UCSD-AML1 (cell line): ENCODE results near the gene GRK5.
"Not testable (repeated sequence)": the region's sequence is repeated elsewhere in the genome, so short reads cannot be mapped to it uniquely, and the experiment has no call there.

Experiments
- DNase-seq: peaks from one replicate; lab custom pipeline; 2025; ENCODE audit not compliant: unreplicated experiment; lab: John Stamatoyannopoulos, UW

GRK5 gene

DNA sequence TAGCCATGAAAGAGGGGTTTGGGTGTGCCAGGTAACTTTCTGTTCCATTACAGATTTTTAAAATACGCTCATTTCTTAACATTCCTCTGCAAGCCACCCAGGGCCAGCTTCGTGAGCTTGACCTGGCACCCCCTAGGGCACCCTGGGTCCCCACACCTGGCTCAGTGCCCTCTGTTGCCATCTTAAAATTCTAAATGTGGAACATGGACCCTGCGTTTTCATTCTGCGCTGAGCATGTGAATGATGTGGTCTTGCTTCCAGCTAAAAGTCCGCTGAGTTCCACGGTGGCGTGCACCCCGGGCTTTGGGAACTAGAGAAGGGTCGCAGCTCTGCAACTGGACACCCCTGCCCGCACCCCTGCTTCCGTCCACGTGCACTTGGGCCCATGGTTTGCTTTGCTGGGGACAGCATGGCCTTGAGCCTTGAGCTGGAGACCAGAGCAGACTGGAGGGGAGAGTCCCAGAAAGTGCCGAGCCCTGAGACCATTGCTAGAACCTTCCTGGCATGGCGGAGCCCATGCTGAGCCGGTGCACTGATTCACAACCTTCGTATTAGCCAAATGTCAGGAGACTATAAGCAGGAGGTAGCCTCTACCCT, 244.0 kb downstream of the GRK5 start:
- DNase-seq: no peak

DNA sequence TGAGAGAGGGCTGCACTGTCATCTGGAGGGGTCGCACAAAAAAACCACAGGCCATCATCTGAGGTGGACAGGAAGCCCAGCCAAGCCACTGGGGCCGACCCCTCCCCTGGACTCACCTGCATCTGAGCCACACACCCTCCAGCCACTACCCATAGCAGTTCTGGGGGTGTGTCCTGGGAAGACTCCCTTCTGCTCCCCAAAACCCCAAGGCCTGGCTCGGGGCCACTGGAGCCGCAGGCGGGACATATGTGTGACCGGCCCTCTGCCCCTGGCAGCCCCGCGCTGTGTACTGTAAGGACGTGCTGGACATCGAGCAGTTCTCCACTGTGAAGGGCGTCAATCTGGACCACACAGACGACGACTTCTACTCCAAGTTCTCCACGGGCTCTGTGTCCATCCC, 245.0 kb downstream of the GRK5 start:
- DNase-seq: no peak

DNA sequence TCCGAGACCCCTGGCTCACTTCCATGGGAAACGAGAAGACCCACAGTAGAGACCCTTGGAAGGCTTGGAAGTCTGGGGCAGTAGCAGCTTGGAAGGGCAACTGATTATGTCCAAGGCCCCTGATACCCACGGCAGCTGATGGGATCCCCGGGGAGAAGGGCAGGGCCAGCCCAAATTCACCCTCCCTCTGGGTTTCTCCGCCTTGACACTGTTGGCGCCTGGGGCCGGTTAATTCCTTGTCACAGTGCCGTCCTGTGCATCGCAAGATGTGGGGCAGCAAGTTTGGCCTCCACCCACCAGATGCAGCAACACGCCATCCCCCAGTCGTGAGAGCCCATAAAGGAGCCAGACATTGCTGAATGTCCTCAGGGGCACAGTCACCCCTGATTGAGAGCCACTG, 245.9 kb downstream of the GRK5 start:
- no peak for DNase-seq

DNA sequence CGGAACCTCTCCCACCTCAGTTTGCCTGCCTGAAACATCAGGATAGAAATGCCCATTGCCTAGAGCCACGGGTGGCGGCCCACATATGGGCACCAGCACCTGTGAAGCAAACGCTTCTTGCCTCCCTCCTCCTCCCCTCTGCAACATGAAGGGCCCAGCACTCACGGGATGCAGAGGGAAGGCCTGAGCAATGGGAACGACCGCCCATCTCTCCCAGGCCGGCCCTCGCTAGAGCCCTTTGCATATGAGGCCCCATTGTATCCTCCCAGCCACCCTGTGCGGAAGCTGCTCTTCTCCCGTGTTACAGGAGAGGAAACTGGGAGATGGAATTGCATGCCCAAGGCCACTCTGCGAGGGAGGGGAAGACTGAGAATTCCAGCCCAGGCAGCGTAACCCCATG, 246.9 kb downstream of the GRK5 start:
- no peak for DNase-seq

DNA sequence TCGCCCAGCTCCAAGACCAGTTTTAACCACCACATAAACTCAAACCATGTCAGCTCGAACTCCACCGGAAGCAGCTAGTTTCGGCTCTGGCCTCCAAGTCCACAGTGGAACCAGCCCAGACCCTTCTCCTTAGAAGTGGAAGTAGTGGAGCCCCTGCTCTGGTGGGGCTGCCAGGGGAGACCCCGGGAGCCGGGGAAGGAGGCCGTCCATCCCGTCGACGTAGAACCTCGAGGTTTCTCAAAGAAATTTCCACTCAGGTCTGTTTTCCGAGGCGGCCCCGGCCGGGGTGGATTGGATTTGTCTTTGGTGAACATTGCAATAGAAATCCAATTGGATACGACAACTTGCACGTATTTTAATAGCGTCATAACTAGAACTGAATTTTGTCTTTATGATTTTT, 247.6 kb downstream of the GRK5 start:
- no peak for DNase-seq

DNA sequence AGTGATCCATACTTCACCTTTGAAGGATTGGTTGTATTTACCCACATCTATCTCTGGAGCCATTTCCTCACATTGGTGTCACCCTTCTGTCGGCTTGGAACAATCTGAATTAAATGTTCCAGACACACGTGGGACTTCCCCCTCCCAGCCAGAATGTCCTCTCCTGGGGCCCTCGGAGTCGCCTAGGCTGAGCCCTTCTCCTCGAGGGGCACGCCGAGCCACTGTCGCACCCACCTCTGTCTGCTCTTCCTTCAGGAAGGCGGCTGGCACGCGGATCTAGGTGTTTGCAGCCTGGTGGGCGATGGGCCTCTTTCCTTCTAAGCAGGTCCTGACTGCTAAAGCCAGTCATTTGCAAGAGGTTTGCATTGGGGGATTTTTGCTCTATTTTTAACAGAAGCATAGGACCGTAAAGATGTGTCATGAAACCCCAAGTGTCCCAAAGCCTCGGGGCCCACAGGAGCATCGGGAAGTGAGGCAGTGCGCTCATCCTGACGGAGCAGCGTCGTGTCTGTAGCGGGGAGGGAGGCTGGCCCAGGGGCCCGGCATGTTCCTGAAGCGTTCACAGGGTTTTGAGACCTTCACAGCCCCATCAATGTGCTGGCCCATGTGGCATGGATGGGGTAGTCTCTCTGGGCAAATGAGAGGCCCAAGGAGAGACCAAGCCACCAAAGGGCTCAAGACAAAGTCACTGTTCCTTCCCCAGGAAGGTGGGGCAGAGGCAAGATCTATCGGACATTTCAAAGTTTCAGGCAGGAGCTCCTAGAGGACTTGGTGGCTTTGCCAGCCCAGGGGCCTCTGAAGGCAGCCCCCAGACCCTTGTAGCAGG, 248.5 kb downstream of the GRK5 start:
- no peak for DNase-seq

DNA sequence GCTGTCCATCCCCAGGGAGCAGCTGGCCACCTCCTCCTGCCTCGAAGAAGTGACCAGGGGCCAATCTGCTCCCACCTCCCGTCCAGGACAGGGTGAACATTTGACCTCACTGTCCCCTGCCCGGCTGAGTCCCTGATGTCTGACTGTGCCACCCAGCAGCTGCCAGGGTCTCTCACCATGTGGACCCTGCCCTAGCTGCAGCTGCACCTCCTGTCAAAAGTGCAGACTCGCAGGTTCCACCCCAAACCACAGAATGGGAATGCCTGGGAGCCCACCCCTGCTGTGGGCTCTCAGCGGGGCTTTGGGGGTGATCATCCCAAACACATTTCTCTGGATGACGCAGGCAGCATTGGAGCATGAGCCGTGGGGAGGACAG, 249.1 kb downstream of the GRK5 start:
- DNase-seq: no peak

DNA sequence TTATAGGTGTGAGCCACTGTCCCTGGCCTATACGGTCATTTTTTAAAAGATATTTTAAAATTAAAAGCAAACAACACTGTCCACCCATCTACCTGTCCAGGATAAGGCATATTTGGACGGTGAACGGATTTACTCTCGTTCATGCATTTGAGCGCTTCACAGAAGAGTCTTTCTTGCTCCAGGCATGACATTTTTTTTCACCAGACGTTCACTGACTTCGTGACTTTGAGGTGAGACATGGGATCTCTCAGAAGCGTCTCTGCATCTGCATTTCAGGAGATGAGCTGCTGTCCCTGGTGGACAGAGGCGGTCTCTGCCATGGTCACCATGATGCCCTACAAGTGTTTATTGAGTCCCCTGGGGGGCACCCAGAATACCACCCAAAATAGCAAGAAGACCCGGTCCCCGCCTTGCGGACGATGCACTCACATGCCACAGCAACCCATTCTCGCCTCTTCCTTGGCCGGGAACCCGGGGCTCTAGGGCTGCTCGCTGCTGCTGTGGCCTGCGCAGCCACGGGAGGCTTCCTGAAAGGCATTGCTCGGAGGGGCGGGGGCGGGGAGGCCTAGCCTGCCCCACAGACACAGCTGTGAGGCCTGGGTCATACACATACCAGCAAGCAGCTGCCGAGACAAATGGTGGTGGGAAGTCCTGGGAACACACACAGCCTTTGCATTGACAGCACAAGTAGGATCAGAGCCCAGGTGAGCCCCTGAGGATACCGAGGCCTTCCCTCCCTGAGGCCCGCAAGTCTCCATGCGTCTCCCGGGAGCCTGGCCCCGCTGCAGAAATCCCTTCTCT, 250.8 kb downstream of the GRK5 start:
- no peak for DNase-seq

DNA sequence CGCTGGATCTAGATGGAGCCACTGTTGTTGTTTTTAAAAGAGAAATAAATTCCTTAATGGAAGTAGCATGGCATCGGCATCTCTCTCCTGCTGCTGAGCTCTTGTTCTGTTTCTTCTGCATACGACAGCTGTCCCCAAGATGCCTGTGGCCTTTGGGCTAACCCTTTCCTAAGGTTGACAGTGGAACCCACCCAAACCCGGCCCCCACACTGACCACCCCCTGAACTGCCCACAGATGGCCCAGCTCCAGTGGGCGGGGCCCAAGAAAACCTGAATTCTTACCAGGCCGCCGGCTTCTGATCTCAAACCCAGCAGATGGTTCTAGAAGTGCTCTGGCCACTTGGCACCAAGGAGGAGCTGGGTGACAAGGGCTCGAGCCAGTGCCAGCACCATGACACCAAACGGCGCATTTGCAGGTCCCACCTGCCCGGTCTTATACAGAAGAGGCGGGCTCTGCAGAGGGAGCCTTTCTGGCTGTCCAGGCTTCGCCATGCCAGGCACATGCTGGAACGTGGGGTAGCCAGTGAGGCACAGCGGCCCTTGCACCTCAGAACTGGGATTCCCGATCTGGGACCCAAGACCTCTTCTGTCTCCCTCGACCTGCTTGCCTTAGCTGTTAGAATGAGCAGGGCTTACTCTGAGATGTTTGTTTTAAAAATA, 252.4 kb downstream of the GRK5 start:
- DNase-seq: no peak

DNA sequence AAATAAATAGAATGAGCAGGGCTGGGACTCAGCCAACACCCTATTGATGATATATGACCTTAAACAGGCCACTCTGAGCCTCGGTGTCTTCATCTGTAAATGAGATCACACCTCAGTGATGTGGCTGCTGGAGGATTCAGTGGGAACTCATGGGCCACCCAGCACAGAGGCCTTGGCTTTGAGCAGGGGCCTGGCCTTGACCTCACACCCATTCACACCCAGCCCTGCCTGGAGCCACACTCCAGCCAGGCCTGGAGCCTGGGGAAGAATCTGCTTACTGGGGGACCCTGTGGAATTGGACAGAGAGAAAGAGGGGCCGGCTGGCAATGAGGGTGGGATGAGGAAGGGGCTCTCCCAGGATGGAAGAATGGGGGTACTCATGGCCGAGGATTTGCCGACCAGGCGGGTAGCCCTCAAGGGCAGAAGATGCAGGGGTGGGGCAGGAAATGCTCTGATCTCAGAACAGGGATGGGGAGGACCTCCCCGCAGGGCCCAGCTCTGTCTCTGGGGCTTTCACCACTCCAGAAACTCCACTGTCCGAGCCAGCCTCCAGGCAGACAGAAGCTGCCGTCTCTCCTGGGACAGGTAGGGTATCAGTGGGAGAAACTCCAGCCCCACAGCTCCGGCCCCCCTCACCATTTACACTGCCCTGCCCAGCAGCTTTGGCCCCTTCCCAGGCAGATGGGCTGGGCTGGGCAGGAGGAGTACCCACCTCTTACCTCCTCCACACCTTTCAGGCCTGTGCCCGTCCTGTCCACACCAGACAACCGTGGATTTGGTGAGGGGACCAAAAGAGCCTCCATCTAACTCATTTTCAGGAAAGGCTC, 253.2 kb downstream of the GRK5 start:
- DNase-seq: no peak

DNA sequence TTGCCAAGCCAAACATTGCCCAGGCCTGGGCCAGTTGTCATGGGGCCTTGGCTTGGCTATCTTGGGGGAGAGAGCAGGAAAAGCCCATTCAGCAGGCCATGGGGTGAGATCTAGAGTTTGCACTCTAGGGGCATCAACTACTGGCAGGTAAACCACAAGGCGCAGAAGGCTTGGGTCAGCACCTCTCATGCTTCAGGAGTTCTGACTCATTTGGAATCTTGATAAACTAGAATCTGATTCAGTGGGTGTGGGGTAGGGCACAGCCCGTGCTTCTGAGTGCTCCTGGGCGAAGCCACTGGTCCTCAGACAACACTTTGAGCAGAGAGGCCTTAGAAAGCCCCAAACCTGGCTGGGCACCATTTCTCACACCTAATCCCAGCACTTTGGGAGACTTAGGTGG, 254.0 kb downstream of the GRK5 start:
- no peak for DNase-seq

DNA sequence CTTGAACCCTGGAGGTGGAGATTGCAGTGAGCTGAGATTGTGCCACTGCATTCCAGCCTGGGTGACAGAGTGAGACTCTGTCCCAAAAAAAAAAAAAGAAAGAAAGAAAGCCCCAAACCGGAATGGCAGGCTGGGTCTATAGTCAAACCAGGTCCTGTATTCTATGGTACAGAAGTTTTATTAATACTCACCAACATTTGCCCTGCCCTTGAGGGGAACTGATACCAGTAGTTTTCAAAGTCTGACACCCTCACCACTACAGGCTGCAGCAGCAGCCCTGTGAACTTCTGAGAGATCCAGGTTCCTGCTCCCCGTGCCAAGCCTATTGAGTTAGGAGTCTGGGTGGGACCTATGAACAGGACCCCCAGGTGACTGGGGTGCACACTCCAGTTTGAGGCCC, 254.6 kb downstream of the GRK5 start:
- no peak for DNase-seq

DNA sequence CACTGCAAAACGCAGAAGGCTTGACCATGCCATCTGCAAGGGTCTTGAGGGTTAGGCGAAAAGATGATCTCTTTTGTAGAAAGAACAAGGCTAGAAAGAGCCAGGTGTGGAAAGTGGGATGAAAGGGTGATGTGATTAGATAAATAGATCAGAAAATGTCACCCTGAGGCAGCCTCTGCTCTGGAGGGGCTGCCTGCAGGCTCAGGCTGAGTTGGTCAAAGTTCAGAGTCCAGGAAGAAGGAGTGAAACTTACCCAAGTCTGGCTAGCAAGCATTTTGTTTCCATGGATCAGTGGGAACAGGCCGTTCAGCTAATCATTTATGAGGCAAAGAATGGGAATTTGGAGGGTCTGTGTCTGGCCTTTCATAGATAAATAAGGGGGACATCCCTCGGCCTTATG, 255.4 kb downstream of the GRK5 start:
- DNase-seq: no peak

DNA sequence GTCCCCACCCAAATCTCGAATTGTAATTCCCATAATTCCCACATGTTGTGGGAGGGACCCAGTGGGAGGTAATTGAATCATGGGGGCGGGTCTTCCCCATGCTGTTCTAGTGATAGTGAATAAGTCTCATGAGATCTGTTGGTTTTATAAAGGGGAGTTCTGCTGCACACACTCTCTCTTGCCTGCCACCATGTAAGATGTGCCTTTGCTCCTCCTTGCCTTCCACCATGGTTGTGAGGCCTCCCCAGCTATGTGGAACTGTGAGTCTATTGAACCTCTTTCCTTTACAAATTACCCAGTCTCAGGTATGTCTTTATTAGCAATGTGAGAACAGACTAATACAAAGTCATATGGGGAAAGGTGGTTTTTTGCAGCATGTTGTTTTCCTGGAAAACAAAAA, 255.8 kb downstream of the GRK5 start:
- DNase-seq: not testable (repeated sequence)

DNA sequence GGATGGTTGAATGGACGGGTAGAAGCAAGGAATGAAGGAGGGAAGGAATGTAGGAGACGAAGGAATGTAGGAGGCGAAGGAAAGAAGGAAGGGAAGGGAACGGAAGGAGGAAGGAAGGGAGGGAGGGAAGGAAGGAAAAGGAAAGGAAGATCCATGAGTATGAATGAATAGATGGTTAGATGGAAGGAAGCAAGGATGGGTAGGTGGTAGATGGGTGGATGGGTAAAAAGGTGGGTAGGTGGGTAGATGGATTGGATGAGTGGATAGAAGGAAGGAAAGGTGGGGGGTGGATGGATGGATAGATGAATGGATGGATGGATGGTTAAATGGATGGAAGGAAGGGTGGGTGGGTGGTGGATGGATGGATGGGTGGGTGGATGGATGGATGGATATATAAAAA, 257.7 kb downstream of the GRK5 start:
- DNase-seq: no peak

DNA sequence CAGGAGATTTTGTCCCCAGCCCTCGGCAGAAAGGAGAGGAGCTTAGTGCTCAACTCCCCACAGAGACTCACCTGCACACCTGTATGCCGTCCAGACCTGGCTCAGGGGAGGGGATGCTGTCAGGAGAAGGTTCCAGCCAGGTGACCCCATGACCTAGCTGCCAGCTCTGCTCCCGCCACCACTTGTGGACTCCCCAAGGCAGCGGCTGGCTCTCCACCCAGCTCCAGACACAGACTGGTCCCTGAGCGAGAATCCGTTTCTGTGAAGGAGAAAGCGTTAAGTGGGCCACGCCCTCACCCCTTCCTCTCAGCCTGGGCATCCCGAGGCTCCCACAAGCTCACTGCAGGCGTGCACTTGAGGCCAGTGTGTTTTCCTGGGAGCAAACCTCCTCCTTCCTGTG, 258.7 kb downstream of the GRK5 start:
- DNase-seq: no peak

DNA sequence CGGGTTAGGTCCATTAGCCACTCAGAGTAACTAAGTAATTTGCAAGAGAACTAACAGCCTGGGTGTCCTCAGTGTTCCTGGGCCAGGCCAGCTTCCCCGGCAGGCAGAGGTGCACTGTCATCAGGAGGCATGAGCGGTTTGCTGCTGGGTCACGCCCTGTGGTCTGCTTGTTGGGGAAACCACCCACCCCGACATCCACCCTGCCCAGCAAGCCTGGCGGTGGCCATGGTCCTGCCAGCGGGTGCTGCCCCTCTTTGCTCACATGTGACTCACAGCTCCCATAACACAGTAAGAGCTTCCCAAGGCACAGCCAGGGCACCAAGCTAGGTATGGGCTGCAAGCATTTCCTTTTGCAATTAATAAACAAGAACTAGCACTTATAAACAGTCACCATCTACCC, 259.3 kb downstream of the GRK5 start:
- peak; percentile 23 for DNase-seq

DNA sequence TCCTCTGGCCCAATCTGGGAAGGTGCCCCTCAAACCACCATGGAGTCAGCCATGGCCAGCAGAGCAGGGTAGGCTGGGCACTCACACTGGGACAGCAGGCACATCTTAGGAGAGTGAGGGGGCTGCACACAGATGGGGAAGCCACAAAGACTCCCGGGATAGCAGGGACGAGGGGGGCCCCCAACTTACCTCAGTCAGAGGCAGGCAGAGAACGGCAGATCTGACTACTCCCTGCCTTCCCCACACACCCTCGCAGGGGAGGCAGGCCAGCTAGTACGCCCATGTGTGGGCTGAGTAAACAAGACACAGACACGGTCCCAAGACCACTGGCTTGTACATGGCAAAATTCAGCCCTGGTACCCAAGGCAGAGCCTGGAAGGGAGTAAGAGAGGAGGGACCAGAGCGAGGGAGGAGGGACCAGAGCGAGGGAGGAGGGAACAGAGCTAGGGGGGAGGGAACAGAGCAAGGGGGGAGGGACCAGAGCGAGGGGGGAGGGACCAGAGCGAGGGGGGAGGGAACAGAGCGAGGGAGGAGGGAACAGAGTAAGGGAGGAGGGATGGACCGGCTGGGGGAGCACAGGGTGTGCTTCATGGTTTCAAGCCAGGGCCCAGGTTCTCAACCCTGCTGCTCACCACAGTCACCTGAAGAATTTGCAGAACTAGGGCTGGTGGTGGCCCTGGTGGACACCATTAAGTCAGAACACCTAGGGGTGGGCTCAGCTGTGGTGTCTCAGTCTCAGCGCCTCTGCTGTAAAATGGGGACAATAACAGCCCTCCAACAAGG, 261.4 kb downstream of the GRK5 start:
- no peak for DNase-seq

DNA sequence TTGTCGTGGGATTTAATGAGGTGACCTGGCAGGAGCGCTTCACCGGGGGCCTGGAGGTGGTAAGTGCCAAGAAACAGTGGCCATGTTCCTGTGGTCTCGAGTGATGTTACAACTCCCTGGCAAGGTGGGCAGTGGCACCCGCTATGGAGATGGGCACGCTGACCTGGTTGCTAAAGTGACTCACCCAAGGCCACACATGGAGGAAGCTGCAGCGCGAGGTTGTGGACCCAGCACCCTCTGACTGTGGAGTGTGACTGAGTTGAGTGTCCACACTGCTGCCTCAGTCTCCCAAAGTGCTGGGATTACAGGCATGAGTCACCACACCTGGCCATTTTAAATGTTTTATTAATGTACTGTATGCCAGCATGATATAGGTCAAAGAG, 261.9 kb downstream of the GRK5 start:
- no peak for DNase-seq

DNA sequence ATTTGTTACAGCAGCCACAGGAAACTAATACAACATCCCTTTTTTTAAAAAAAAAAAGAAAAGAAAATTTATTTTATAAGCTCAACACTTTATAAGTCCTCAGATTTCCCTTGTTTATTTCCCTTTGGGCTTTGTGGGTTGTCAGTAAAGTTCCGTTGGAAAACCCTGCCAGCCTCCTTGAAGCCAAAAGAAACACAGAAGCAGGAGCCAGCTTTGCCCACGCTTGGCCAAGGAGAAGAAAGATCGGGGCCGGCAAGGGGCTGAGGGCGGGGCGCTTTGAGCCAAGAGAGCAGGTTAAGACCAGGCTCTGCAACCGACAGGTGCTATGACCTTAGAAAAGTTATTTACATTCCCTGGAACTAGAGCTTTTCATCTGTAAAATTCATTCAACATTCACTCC, 262.5 kb downstream of the GRK5 start:
- DNase-seq: no peak
